ENCODE data around the gene HEMK1.

HEMK1 gene

GRCh38 chr3:50542177-50543034, 26.9 kb upstream of the HEMK1 start:
- no peak for DNase-seq (ENCODE audit: low read depth)

GRCh38 chr3:50545781-50546180, 23.5 kb upstream of the HEMK1 start:
- no peak for DNase-seq (ENCODE audit: low read depth)

GRCh38 chr3:50549226-50549625, 20.1 kb upstream of the HEMK1 start:
- DNase-seq (ENCODE audit: low read depth): no peak

- DNase-seq (ENCODE audit: low read depth): no peak
Measured at GRCh38 chr3:50550079-50550736, 19.1 kb upstream of the HEMK1 start.

- DNase-seq (ENCODE audit: low read depth): no peak
Measured at GRCh38 chr3:50551054-50551659, 18.2 kb upstream of the HEMK1 start.

GRCh38 chr3:50551681-50552435, 17.5 kb upstream of the HEMK1 start:
- DNase-seq (ENCODE audit: low read depth): no peak

GRCh38 chr3:50552598-50552997, 16.7 kb upstream of the HEMK1 start:
- no peak for DNase-seq (ENCODE audit: low read depth)

GRCh38 chr3:50554553-50554952, 14.8 kb upstream of the HEMK1 start:
- DNase-seq (ENCODE audit: low read depth): no peak

GRCh38 chr3:50557106-50557505, 12.2 kb upstream of the HEMK1 start:
- DNase-seq (ENCODE audit: low read depth): no peak

GRCh38 chr3:50557915-50558314, 11.4 kb upstream of the HEMK1 start:
- DNase-seq (ENCODE audit: low read depth): no peak

- DNase-seq (ENCODE audit: low read depth): no peak
Measured at GRCh38 chr3:50559702-50560101, 9.6 kb upstream of the HEMK1 start.

GRCh38 chr3:50562861-50563260, 6.5 kb upstream of the HEMK1 start:
- peak; percentile 63 for DNase-seq (ENCODE audit: low read depth)

GRCh38 chr3:50563867-50564266, 5.5 kb upstream of the HEMK1 start:
- no peak for DNase-seq (ENCODE audit: low read depth)

GRCh38 chr3:50564321-50564720, 5.0 kb upstream of the HEMK1 start:
- no peak for DNase-seq (ENCODE audit: low read depth)

GRCh38 chr3:50567011-50567385, 2.3 kb upstream of the HEMK1 start:
- DNase-seq (ENCODE audit: low read depth): no peak

- peak; percentile 74 for DNase-seq (ENCODE audit: low read depth)
Measured at GRCh38 chr3:50567386-50568167, 1.7 kb upstream of the HEMK1 start, which contains the start of gene C3orf18. TSS of gene C3orf18 (minus strand) at chr3:50567747. CDS start at chr3:50565699, 2,048 bp downstream.

- DNase-seq (ENCODE audit: low read depth): no peak
Measured at GRCh38 chr3:50570508-50571279, 1.4 kb downstream of the HEMK1 start.

GRCh38 chr3:50571486-50571885, 2.2 kb downstream of the HEMK1 start:
- DNase-seq (ENCODE audit: low read depth): no peak

GRCh38 chr3:50572158-50572557, 2.8 kb downstream of the HEMK1 start:
- no peak for DNase-seq (ENCODE audit: low read depth)

- DNase-seq (ENCODE audit: low read depth): no peak
Measured at GRCh38 chr3:50572801-50573371, 3.6 kb downstream of the HEMK1 start.
